Measurements from ENCODE around the gene UBE2O.

GRCh38 chr17:76500074-76500746, 47.3 kb upstream of the UBE2O start:
- no peak for TF ChIP-seq CTCF (IDR thresholded peaks at IDR 0.05)
- TF ChIP-seq, protein P1, sequence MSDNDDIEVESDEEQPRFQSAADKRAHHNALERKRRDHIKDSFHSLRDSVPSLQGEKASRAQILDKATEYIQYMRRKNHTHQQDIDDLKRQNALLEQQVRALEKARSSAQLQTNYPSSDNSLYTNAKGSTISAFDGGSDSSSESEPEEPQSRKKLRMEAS (IDR thresholded peaks at IDR 0.05; ENCODE audit: low read depth): no peak
- TF ChIP-seq ELF1 (IDR thresholded peaks at IDR 0.05): no peak
- TF ChIP-seq POLR2AphosphoS5 (IDR thresholded peaks at IDR 0.05; ENCODE audit: low read depth, low read length): no peak
- no peak for TF ChIP-seq REST (IDR thresholded peaks at IDR 0.05; ENCODE audit: low read depth, low read length)
- TF ChIP-seq, protein P2, sequence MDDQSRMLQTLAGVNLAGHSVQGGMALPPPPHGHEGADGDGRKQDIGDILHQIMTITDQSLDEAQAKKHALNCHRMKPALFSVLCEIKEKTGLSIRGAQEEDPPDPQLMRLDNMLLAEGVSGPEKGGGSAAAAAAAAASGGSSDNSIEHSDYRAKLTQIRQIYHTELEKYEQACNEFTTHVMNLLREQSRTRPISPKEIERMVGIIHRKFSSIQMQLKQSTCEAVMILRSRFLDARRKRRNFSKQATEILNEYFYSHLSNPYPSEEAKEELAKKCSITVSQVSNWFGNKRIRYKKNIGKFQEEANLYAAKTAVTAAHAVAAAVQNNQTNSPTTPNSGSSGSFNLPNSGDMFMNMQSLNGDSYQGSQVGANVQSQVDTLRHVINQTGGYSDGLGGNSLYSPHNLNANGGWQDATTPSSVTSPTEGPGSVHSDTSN (IDR thresholded peaks at IDR 0.05): no peak
- no peak for TF ChIP-seq EZH2phosphoT487 (IDR thresholded peaks at IDR 0.05; ENCODE audit: borderline replicate concordance, low read depth)
- no peak for TF ChIP-seq USF2 (IDR thresholded peaks at IDR 0.05; ENCODE audit: borderline replicate concordance, low read depth, low read length)

All from SK-N-SH (cell line).